ENCODE results near the gene SRRM3. TPM values are rescaled to one million over a fixed set of nuclear protein-coding genes. Genes with fewer than 3 reads are reported as not detected.
"Not testable (repeated sequence)": the region's sequence is repeated elsewhere in the genome, so short reads cannot be mapped to it uniquely, and the experiment has no call there.

SRRM3 gene
- total and polyA plus RNA-seq, 9 of the 15 experiments (the other 6 are each of a cell fraction or from before 2014, with no cell fraction given), result 0.04 to 0.91 (median 0.46) TPM; not detected in 2

- TF ChIP-seq RREB1 (CRISPR knock-in tag; IDR thresholded peaks at IDR 0.05), result no peak
Measured at GRCh38 chr7:76292213-76292573, 90.5 kb downstream of the SRRM3 start (continued).

- H3K36me3 ChIP-seq (ENCODE audit: control insufficient read depth, insufficient read depth, low read length); H3K4me2 ChIP-seq (ENCODE audit: insufficient read depth, low read length); H3K79me2 ChIP-seq (ENCODE audit: control insufficient read depth, insufficient read depth, low read length); DNase-seq (ENCODE audit: extremely low read depth in 1 of 4, low spot score in 3 of 4); H2AFZ ChIP-seq (ENCODE audit: low read depth, low read length); H3K9me3 ChIP-seq (replicated peaks; ENCODE audit: control insufficient read depth, insufficient read depth, low read depth, low read length); in situ Hi-C loops (cut with MboI); intact Hi-C loops (cut with micrococcal nuclease); H3K9ac ChIP-seq (ENCODE audit: insufficient read depth in 1 of 2, low read depth in 2 of 2, low read length in 2 of 2); H3K9me1 ChIP-seq (ENCODE audit: control insufficient read depth, insufficient read depth, low read length); FAIRE-seq; H3K27me3 ChIP-seq (ENCODE audit: control insufficient read depth in 2 of 2, insufficient read depth in 2 of 2, low read length in 2 of 2); H3K4me3 ChIP-seq; ATAC-seq; BruUV-seq (replicated peaks); POLR2A ChIA-PET; H4K20me1 ChIP-seq (replicated peaks; ENCODE audit: control insufficient read depth, insufficient read depth, low read length); H3K27ac ChIP-seq (ENCODE audit: extremely low read depth, low read depth, low read length): not testable (repeated sequence)
- H3K4me1 ChIP-seq (replicated peaks in 1 of 2; ENCODE audit: control insufficient read depth in 2 of 2, insufficient read depth in 2 of 2, low read length in 2 of 2), result peaks cover 26 to 48% of the 10 kb centered on the region in 2 experiments
- WGBS (ENCODE audit: insufficient coverage, low coverage, missing lambda C conversion rate), result 64% methylated on average over 5 of the region's 5 CpGs
- CTCF ChIA-PET (ENCODE audit: low intra/inter-chr PET ratio), result interaction anchor here (1.6 to 5.3 kb wide), 2 partner anchors 21 to 25 kb away, joined by 5 to 111 read pairs; no protein-coding TSS in a partner anchor
Measured at GRCh38 chr7:76292911-76293310, 91.2 kb downstream of the SRRM3 start.

Data from K562 (cell line).